Tibial artery (tissue), 4 donors: ENCODE measurements around the gene FKTN.
"Not testable (repeated sequence)": the region's sequence is repeated elsewhere in the genome, so short reads cannot be mapped to it uniquely, and the experiment has no call there.

ENCODE experiments used
- DNase-seq, 2 donors: peaks; one replicate each; pipeline ENCODE4 v3.0.0-alpha.2; 2019
- H3K27ac ChIP-seq, 2 donors: fragments of 200-600 bp; sonication (generic) in 1 of 2; 1 replicate in 1 of 2; 2 replicates in 1 of 2; pipeline ENCODE4 v1.5.1; 2018 to 2019; ENCODE audit warnings: mild to moderate bottlenecking in 1 of 2
- H3K27me3 ChIP-seq, 2 donors: fragments of 200-600 bp; sonication (generic) in 1 of 2; one replicate each; pipeline versions ENCODE4 v1.5.1 to v1.6.0; 2016 to 2019
- H3K36me3 ChIP-seq, 3 donors: fragments of 200-600 bp; sonication (generic) in 2 of 3; one replicate each; pipeline ENCODE4 v1.5.1; 2016 to 2019; ENCODE audit warnings: mild to moderate bottlenecking in 2 of 3
- H3K4me1 ChIP-seq, 4 donors: fragments of 200-600 bp; sonication (generic) in 2 of 4; 1 replicate in 3 of 4; 2 replicates in 1 of 4; pipeline ENCODE4 v1.5.1; 2016 to 2019
- H3K4me3 ChIP-seq, 2 donors: fragments of 200-600 bp; sonication (generic) in 1 of 2; 1 replicate in 1 of 2; 2 replicates in 1 of 2; pipeline ENCODE4 v1.5.1; 2018 to 2019; ENCODE audit warnings: mild to moderate bottlenecking in 2 of 2
- H3K9me3 ChIP-seq, 3 donors: fragments of 200-600 bp; sonication (generic) in 1 of 3; one replicate each; pipeline ENCODE4 v1.5.1; 2016 to 2019
- CTCF ChIP-seq, 2 experiments: fragments of 200-600 bp in 1 of 2; fragments of 450-650 bp in 1 of 2; IDR thresholded peaks; one replicate each; pipeline ENCODE4 v1.5.1; 2017 to 2019; ENCODE audit warnings: antibody characterized with exemption in 2 of 2, mild to moderate bottlenecking in 1 of 2, moderate library complexity in 1 of 2
- intact Hi-C: fragments of 100-400 bp; cut with DNase I; formaldehyde crosslinking; loops from one replicate; pipeline ENCODE4 v1.15.0; 2023; ENCODE audit warnings: low total_unique reads

Gene FKTN

GRCh38 chr9:105557804-105558610 lies at the start of gene FKTN:
Gene FKTN, plus strand, starts transcription at chr9:105558131. Its CDS starts 16,902 bp downstream, at chr9:105575033.
- peak within 1 kb of the TSS; percentile 69 to 80 for H3K27ac ChIP-seq
- peak; percentile 87 to 92 for DNase-seq
- H3K9me3 ChIP-seq = peaks cover 0 to 3% (median 0%) of the 10 kb centered on the region in 3 donors
- no peaks in the 10 kb centered on the region for H3K27me3 ChIP-seq
- intact Hi-C loops = no loop called here
- peak within 1 kb of the TSS; percentile 74 to 91 for H3K4me3 ChIP-seq
- TF ChIP-seq CTCF (IDR thresholded peaks at IDR 0.05) = no peak
- H3K4me1 ChIP-seq = peaks cover 0 to 16% (median 8%) of the 10 kb centered on the region in 4 donors
- H3K36me3 ChIP-seq = peaks cover 0 to 16% (median 7%) of the 10 kb centered on the region in 3 donors

GRCh38 chr9:105508530-105508929 lies 49.4 kb upstream of the FKTN start:
- no peak for DNase-seq
- Histone ChIP-seq H3K4me1 (no peaks in the 10 kb centered on the region), H3K27me3 (no peaks in the 10 kb centered on the region), H3K4me3 (no peak overlapping the region), H3K36me3 (peaks cover 0 to 13% (median 8%) of the 10 kb centered on the region in 3 donors), H3K27ac (no peak overlapping the region), H3K9me3 (no peaks in the 10 kb centered on the region)
- TF ChIP-seq CTCF (IDR thresholded peaks at IDR 0.05) = no peak
- intact Hi-C loops = no loop called here

- H3K4me1 ChIP-seq = no peaks in the 10 kb centered on the region
- no peak overlapping the region for H3K27ac ChIP-seq
- intact Hi-C loops = no loop called here
- peaks cover 2 to 20% (median 14%) of the 10 kb centered on the region in 3 donors for H3K36me3 ChIP-seq
- no peak for DNase-seq
- no peak for TF ChIP-seq CTCF (IDR thresholded peaks at IDR 0.05)
- no peaks in the 10 kb centered on the region for H3K9me3 ChIP-seq
- H3K4me3 ChIP-seq = no peak overlapping the region
- no peaks in the 10 kb centered on the region for H3K27me3 ChIP-seq
These were observed 47.9 kb upstream of the FKTN start for GRCh38 chr9:105510024-105510423.

GRCh38 chr9:105511446-105511845 lies 46.5 kb upstream of the FKTN start:
- Histone ChIP-seq H3K27ac (no peak overlapping the region), H3K9me3 (no peaks in the 10 kb centered on the region), H3K27me3 (no peaks in the 10 kb centered on the region), H3K4me3 (no peak overlapping the region), H3K36me3 (peaks cover 7 to 33% (median 20%) of the 10 kb centered on the region in 3 donors), H3K4me1 (no peaks in the 10 kb centered on the region)
- DNase-seq = no peak
- intact Hi-C loops = no loop called here
- no peak for TF ChIP-seq CTCF (IDR thresholded peaks at IDR 0.05)

- H3K9me3 ChIP-seq = no peaks in the 10 kb centered on the region
- peaks cover 7 to 24% (median 16%) of the 10 kb centered on the region in 3 donors for H3K36me3 ChIP-seq
- DNase-seq = no peak
- intact Hi-C loops = no loop called here
- no peak overlapping the region for H3K27ac ChIP-seq
- no peak overlapping the region for H3K4me3 ChIP-seq
- TF ChIP-seq CTCF (IDR thresholded peaks at IDR 0.05) = no peak
- no peaks in the 10 kb centered on the region for H3K4me1 ChIP-seq
- H3K27me3 ChIP-seq = no peaks in the 10 kb centered on the region
These were observed 42.0 kb upstream of the FKTN start for GRCh38 chr9:105515811-105516413.

GRCh38 chr9:105519710-105520369 lies 38.1 kb upstream of the FKTN start:
- H3K27me3 ChIP-seq, H3K9me3 ChIP-seq, intact Hi-C loops, DNase-seq, H3K4me1 ChIP-seq: not testable (repeated sequence)
- peak overlapping the region; percentile 74 for H3K27ac ChIP-seq
- peaks cover 6 to 19% (median 7%) of the 10 kb centered on the region in 3 donors for H3K36me3 ChIP-seq
- H3K4me3 ChIP-seq = peak overlapping the region; percentile 52 to 54

GRCh38 chr9:105520992-105521391 lies 36.9 kb upstream of the FKTN start:
- H3K4me3 ChIP-seq, intact Hi-C loops, H3K36me3 ChIP-seq, H3K27ac ChIP-seq, H3K4me1 ChIP-seq, DNase-seq, H3K9me3 ChIP-seq, H3K27me3 ChIP-seq: not testable (repeated sequence)

GRCh38 chr9:105522618-105523385 lies 35.1 kb upstream of the FKTN start:
- H3K9me3 ChIP-seq, DNase-seq, intact Hi-C loops, H3K4me3 ChIP-seq, H3K27ac ChIP-seq, H3K4me1 ChIP-seq, H3K27me3 ChIP-seq, H3K36me3 ChIP-seq: not testable (repeated sequence)
